Mucosa of gallbladder (tissue), 1 donor: ENCODE results near the gene ATXN7L3. TPM values are rescaled to one million over a fixed set of nuclear protein-coding genes. Genes with fewer than 3 reads are reported as not detected.
A peak's percentile ranks its signal among the peaks of the same experiment; 100 is the strongest.

Experiments used
- DNase-seq: peaks from one replicate; pipeline ENCODE4 v3.0.0-alpha.2; 2020; ENCODE audit warnings: low spot score
- total RNA-seq: library from RNA; stranded (reverse); gene quantifications from one replicate; pipeline ENCODE4 v1.2.1, GENCODE V29; 2021
- donor health status: DM: no; HTN: no; CAD: no.

ATXN7L3 gene
- total RNA-seq, 1 donor from 2014 or later, result 77.0 TPM

DNA sequence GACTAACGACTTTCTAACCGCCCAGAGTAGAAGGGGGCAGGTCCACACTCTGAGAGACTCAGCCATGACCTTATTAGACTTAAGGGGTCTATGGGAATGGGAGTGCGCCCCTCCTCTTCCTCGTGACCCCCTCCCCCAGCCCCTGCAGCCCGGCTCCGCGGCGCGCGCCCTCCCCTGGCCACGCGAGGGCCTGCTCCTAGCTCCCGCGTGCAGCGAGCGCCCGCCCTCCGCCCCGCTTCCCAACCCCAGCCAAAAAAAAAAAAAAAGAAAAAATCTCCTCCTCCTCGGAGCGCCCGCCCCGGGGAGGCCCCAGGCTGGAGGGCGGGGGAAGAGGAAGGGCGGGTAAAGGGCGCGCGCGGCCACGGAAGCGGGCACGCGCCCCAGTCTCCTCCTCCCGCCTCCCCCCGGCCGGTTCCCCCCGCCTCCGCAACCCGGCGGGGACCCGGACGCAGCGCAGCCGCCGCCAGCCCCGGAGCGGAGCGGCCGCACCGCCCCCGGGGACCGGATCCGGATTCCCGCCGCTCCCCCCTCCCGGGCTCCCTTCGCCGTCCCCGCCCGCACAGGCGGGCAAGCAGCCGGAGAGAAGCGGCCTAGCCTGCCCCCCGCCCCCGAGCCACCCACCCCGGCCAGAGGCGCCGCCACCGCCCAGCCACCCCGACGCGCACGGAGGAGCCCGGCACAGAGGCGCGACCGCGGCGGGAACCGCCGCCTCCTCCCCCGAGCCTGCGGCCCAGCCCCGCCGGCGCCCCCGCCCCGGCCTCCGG lies 18.8 kb upstream of the ATXN7L3 start:
- peak; percentile 87 for DNase-seq

DNA sequence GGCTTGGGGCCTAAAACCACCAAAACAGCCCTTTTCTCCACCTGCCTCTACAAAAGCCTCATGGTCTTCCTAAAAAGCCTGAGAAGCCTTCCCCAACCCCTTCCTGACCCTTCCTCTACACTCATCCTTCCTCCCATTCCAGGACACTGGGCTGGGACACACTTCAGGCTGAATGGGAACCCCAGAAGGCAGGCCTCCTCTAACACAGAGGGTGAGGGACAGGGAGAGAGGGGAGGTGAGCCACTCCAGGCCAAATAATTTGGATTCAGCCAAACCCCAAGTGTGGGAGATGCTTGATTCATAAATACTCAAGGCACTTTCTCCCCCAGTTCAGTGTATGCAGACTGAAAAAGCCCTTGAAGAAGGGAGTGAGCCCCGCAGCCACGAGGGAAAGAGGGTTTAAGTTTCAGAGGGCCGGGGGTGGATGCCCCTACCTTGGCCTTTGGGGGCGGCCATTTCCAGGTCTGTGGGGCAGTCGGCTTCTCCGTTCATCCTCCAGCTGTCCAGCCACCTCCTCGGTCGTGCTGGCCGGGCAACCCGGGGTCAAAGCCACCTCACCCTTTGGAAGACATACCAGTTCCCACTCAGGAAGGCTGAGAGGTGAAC lies 18.2 kb upstream of the ATXN7L3 start:
- no peak for DNase-seq

DNA sequence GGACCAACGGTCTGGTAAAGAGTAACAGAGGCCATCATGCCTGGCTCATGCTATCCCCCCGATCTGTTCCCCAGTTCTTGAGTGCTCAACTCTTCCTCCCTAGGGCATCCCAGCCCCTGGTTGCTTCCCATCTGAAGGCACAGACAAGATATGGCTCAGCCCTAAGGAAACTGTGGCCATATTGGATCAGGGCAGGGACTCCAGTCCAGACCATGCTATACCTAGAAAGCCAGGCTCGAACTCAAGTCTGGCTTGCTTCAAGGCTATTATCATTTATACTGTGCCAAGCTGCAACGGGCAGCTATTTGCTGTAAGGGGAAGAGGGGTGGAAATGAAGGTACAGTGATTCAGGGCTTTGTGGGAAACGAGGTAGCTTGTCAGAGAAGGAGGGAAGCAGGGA lies 17.0 kb upstream of the ATXN7L3 start:
- no peak for DNase-seq

DNA sequence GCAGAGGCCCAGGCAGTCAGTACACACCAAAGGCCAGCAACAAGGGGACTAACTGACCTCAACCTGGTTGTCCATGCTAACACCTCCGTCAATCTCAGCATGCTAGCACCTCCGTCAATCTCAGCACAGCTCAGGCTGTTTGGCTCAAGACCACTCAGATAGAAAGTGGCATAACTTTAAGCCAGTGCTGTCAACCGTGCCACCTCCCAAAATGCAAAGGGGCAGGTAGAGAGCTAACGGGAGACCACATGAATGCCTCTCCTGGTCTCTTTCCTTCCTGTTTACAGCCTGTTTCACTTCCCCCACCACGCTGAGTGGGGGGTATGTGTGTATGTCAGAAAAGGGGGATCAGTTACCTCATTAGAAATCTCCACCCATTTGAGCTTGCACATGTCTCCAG lies 16.5 kb upstream of the ATXN7L3 start:
- DNase-seq, result no peak

DNA sequence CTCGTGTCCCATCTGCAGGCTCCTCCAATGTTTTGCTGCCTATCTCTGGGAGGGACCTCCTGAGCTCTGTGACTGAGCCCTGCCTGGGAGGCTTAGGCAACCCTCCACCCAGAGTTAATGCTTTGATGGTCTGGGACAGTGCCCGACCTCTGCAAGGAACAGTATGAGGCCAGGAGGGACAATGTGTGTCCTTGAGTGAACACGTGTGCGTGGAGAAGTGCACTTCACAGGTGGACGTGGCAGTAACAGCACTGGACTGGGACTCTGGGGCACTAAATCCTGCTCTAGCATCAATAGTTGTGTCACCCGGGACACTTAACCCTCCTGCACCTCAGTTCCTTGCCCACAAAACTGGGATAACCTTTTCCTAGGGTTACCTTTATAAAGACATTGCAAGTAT lies 15.2 kb upstream of the ATXN7L3 start:
- DNase-seq, result no peak

DNA sequence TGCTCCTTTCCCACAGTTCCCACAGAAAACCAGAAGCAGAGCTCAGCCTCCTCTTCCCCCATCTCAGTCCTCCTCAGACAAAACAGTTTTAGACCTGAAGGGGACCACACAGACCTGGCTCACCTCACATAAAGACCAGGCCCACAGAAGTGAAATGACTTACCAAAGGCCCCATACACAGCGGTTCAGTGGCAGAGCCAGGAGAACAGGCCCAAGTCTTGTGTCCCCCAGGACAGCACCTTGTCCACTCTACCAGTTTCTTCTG lies 14.5 kb upstream of the ATXN7L3 start:
- DNase-seq, result no peak

DNA sequence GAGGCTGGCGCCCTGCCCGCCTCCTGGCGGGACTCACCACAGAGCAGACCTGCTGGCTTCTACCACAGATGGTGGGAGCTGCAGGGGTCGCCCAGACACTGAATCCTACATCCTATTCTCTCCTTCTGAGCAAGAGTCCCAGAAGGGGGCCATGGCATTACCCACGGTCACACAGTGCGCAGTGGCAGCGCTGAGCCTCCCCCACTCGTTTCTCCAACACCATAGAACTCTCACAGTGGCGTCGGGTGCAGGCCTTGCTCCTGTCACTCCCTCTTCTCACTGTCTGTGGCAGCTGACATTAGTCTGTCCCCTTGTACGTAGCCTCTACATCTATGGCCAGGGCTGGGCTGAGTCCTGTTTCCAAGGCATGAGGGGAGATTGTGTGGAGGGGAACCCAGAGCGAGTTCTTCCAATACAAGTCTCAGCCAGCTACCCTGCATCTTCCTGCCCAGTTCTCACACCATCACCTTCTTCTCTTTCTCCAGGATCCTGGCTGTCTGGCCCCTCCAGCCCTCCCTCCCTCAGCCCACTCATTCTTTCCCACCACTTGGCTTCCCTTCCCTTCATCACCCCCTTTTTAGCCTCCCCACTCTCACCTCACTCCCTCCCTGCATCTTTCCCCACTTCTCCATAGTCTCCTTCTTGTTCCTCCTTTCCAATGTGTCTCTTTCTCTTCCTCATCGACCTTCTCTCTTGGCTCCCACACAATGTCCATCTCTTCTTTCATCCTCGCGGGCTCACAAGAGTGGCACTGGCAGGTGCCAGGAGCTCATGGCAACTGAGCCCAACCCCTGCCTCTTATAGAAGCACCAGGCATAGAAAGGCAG lies 13.9 kb upstream of the ATXN7L3 start:
- no peak for DNase-seq

DNA sequence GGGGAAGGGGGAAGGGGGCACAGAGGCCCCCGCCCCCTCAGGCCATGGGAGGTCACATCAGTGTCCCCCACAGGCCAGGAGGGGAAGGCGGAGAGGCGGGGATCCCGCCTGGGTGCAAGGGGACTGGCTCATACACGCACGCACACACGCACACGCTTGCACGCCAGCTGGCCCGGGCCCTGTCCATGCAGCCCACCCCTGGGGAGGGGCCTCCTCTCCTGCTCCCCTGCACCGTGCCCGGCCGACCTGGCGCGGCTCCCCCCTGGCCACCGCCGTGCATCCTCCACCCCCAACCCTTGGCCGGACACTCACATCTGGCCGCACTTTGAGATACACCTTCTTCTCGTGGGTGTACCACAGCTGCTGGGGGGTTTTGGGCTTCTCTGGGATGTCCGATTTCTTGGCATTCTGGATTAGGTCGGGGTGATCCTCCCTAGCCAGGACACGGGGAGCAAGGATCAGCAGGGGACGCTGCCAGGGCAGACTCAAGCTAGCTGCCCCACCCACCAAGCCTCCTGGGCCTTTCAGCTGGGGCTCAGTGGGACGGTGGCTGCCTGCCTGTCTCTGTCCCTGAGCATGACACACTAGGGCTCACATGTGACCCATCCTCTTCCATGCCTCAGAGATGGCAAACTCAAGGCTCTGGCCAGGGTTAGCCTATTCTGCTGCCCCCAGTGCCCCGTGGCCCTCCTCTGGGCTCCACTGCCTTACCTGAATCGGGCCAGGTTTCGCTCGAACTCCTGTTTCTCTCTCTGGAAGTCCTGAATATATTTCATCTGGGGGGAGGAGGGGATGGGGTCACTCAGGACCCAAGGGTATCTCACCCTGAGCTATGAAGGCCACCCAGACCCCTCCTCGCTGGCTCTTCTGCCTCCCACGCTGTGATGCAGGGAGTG lies 13.1 kb upstream of the ATXN7L3 start:
- DNase-seq, result no peak

DNA sequence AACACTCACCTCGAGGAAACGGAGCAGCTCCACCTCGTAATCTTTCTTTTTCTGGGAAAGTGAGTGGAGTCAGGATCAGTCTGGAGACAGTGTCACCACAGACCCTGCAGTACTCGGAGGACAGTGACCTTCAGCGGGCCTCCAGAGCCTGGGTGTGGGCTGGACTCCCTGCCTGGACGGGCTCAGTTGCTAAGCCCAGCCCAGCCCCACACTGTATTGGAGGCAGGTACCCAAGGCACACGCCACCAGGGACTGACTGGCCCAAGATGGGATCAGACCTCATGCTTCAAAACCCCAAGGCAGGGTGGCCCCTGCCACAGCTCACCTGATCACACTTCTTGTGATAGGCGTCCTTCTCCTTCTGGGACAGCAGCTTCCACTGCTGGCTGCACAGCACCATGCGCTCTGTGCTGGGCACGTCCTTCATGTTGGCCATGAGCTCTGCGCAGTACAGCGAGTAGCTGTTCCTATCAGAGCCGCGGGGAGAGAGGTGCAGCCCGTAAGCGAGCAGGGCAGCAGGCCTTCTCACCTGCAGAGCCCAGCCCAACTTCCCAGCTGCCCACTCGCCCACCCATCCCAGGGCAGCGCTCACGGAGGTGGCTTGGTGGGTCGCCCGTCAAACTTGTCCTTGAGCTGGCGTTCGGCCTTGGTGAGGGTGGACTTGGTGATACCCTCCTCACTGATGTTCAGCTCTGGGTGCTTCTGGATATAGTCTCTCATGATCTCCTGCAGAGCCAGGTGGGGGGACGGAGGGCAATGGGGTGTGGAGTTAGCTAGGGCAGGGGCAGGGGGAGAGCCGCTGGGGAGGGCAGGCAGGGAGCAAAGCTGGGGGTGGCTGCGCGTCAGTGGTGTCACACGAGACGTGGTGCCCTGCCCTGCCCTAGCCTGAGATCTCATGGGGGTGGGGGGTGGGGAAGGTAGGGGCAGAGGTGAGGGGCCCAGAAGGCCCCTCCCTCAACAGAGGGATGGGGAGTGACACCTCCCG lies 11.9 kb upstream of the ATXN7L3 start:
- no peak for DNase-seq

DNA sequence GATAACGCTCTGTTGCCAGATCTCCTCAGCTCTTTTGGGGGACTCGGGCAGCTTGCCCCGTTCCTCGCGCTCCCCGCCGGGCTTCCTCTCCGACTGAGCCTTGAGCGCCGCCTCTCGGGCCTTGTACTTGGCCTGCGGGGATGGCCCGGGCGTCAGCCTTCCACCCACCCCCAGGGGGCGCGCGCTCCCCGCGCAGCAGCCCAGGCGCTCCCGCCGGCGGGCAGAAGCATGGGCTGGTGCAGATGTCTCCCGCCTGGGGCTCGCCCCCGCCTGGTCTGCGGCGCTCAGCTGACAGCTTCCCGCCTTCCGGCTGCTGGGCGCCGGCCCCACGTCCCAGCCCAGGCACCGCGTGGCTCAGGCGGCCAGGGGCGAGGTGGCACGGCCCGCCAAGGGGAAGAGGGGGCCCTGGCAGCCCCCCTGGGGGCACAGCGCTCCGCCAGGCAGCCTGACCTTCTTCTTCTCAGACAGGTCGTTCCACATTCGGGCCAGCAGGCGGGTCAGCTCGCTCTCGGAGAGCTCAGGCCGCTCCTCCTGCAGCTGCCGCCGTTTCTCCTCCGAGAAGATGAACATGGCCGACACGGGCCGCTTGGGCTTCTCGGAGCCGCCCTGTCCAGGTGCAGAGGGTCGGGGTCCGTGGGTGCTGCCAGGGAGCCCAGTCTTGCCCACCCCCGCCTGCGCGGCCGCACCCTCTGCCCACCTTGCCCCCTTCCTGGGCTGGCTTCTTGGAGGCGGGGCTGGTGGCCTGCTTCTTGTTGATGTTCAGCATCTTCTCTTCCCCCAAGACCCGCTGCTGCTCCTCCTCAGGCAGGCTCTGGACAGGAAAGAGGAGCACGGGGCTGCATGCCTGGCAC lies 10.9 kb upstream of the ATXN7L3 start:
- peak; percentile 88 for DNase-seq

DNA sequence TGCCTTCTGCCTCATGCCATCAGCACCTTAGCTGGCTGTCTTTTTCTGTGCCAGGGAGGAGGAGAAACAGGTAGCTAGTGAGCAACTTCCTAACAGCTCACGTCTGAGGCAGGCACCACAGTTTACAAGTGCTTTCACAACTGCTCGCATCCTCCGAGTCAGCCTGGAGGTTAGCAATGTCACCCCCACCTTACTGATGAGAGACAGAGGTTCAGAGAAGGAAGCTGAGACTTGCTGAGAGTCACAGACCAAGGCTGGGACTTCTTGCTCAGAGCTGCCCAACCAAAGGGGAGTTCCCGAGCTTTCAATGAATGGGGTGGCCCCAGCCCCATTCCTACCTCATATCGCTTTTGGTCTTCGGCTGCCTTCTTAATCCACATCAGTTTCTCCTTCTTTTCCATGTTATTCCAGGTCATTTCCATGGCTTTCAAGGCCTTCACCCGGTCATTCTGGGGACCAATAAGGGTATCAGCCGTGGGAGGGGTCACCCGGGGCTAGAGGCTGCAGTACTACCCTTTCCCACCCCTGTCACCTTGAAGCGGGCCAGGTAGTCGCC lies 10.2 kb upstream of the ATXN7L3 start:
- DNase-seq, result no peak

DNA sequence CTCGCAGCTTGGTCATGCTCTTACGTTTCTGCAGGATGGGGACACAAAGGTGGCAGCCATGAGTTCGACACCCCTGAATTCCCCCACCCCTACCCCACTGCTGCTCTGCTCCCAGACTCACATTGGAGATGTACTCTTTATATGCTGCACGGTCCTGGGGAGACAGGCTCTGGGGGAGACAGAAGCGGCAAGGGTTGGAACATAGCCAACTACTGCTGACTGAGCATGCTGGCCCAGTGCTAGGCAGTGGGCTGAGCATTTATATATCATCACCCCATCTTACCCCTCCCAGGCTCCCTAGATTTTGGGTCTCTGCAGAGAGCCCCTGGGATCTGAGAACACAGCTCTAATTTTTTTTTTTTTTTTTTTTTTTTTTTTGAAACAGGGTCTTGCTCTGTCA lies 8.1 kb upstream of the ATXN7L3 start:
- no peak for DNase-seq

DNA sequence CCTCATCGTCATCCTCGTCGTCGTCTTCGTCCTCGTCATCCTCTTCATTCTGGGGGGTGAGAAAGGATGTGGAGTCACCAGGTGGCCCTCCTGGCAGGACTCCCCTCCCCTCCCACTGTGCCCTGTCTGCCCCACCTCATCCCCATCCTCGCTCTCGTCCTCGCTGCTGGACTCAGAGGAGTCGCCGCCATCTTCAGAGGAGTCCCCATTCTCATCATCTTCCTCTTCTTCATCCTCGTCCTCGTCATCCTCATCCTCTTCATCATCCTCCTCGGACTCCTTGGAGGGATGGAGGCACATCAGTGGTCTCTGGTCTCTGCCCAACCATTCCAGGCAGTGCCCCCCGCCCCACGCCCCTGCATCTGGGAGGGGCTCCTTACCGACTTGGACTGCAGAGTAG lies 7.6 kb upstream of the ATXN7L3 start:
- DNase-seq, result no peak

DNA sequence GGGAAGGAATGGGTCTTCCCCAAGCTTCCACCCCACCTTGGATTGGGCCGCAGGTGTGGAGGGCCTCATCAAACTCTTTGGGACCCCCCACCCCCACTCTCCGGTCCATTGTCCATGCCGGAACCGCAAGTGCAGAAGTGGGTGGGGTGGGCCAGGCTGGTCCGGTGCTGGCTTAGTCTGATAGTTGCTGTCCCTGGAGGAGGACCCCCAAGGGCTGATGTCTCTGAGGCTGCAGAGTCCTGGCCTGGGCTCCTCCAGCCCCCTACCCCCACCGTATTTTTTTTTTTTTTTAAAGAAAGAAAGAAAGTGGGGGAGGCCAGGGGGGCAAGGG lies 7.1 kb upstream of the ATXN7L3 start:
- DNase-seq, result no peak

DNA sequence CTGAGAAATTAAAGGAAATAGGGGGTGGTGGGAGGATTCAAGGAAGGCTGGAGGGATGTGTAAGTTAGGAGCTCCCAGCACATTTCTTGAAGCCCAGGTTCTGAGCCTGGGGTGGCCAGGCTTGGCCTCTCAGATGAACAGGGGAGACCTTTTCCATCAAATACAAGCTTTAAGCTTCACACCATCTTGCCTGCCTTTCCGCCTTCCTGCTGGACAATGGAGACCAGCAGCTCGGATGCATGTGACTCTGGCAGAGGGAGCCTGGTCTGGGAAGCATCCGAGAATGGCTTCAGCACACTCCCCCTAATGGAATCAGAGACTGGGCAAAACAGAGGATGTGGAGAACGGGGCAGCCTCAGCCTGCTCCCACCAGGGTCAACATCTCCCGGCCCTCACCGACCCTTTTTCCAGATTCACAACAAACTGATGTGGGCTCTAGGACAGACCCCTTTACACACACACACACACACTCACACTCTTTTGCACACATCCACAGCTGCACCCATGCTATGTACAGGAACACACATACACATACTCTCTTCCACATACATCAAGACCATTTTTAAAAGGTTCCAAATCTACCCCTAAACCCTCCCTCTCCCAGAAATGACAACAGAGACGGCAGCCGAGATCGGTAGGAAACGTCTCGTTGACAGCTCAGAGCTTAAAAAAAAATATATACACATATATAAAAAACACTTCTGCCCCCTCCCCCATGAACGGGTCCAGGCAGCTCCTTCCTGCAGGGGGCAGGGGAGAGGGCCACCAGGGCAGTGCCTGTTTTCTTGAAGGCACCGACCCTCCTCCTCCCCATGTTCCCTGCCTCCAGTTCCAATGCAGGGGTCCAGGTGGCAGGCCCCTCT lies 6.5 kb upstream of the ATXN7L3 start:
- no peak for DNase-seq

DNA sequence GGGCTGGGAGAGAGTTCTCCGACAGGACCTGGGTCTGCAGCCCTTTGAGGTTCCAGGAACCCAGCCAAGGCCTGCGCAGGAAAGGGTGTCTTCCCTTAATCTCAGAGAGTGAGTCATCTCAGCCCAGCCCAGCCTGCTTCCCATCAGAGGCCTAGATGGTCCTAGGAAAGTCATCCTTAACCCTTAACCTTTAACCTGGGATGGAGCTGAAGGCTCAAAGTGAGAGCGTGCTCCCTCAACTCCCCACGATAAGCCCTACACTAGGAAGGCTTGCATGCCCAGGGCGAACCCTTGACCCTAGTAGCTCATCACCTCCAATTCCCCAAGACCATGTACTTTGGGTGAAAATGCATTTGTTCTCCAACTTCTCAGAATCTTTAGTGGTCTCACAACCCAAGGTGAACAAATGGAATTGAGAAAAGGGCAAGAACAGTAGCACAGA lies 4.8 kb upstream of the ATXN7L3 start:
- DNase-seq, result no peak

DNA sequence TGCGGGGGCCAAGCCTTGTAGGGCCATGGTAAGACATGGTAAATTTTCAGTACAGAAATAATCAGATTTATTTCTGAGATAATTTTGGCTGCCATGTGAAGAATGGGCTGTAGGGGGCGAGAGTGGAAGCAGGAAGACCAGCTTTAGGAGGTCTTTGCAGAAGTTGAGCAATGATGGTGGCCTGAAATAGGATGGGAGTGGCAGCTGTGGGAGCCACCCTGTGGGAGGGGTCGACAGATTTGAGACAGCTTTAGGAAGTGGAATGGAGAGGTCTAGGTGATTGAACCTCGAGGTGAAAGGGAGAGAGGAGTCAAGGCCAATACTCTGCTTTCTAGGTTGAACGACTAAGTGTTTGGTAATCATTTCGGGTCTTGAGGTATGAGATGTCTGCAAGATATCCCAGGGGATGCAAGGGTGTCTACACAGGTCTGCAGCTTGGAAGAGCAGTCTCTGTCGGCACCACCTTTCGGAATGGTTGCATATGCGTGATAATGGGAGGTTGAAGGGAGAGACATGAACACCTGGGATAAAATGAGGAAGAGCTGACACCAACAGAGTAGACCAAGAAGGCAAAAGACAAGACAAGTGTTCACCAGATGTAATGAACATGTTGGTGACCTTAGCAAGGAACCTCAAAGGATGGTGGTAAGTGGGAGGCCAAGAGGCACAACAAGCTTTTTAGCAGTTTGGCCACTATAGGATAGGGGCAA lies 4.2 kb upstream of the ATXN7L3 start:
- DNase-seq, result no peak

DNA sequence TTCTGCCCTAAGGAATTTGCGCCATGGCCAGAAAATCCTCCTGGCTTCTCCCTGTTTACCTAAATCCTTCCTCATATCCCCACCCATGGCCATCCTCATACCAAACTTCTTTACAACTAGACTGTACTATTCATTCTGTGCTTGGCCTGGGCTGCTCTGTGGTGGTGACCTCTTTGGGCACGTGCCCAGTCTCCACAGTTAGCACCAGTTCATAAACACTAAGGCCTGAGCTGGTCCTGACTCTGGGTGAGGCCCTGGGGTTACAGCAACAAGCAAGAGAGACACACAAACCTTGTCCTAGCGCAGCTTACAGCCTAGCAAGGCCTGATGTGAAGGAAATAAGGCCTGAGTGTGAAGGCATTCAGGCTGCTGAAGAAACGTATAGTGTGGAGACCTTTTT lies 3.1 kb upstream of the ATXN7L3 start:
- DNase-seq, result no peak
